RWPE1 (cell line): Measurements from ENCODE around the gene LYZL1.

Source experiments
- CTCF ChIA-PET: fragments of 350-600 bp; sonication (Branson Sonifier 250); formaldehyde crosslinking; extraction: SDS; loops from one replicate; lab custom pipeline; 2021; lab: Yijun Ruan, JAX
- POLR2A ChIA-PET: fragments of 400-600 bp; formaldehyde crosslinking; extraction: SDS; loops from one replicate; lab custom pipeline; 2020; ENCODE audit warnings: antibody characterized with exemption; ENCODE audit not compliant: low non-redundant PET; lab: Yijun Ruan, JAX
- DNase-seq: peaks from one replicate; pipeline ENCODE4 v3.0.0; 2012; ENCODE audit warnings: low spot score
- H3K27ac ChIP-seq: fragments of 450-650 bp; 2 replicates; pipeline ENCODE4 v1.5.1; 2017
- TF ChIP-seq, protein P1 (sequence below): fragments of 450-650 bp; conservative IDR thresholded peaks from 2 replicates; pipeline ENCODE4 v1.5.1; 2017; ENCODE audit warnings: low read depth, mild to moderate bottlenecking

Gene LYZL1

GRCh38 chr10:29321656-29322055, 32.8 kb downstream of the LYZL1 start:
- H3K27ac ChIP-seq = no peak overlapping the region
- DNase-seq = no peak
- ChIA-PET POLR2A (interaction anchor here (0.6 kb wide), 1 partner anchor 87 kb away, joined by 3 read pairs; no protein-coding TSS in a partner anchor), CTCF (no interaction called here)
- TF ChIP-seq, protein P1, sequence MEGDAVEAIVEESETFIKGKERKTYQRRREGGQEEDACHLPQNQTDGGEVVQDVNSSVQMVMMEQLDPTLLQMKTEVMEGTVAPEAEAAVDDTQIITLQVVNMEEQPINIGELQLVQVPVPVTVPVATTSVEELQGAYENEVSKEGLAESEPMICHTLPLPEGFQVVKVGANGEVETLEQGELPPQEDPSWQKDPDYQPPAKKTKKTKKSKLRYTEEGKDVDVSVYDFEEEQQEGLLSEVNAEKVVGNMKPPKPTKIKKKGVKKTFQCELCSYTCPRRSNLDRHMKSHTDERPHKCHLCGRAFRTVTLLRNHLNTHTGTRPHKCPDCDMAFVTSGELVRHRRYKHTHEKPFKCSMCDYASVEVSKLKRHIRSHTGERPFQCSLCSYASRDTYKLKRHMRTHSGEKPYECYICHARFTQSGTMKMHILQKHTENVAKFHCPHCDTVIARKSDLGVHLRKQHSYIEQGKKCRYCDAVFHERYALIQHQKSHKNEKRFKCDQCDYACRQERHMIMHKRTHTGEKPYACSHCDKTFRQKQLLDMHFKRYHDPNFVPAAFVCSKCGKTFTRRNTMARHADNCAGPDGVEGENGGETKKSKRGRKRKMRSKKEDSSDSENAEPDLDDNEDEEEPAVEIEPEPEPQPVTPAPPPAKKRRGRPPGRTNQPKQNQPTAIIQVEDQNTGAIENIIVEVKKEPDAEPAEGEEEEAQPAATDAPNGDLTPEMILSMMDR = no peak

GRCh38 chr10:29322918-29323317, 34.0 kb downstream of the LYZL1 start:
- TF ChIP-seq, protein P1 = no peak
- no peak for DNase-seq
- ChIA-PET CTCF (interaction anchor here (0.6 kb wide), 1 partner anchor 18 kb away, joined by 3 read pairs; no protein-coding TSS in a partner anchor), POLR2A (no interaction called here)
- no peak overlapping the region for H3K27ac ChIP-seq

GRCh38 chr10:29323367-29323766, 34.5 kb downstream of the LYZL1 start:
- ChIA-PET POLR2A (no interaction called here), CTCF (no interaction called here)
- TF ChIP-seq, protein P1 = no peak
- no peak for DNase-seq
- no peak overlapping the region for H3K27ac ChIP-seq

GRCh38 chr10:29324220-29324841, 35.5 kb downstream of the LYZL1 start:
- CTCF ChIA-PET = interaction anchor here (1.3 kb wide), 1 partner anchor 20 kb away, joined by 5 read pairs; no protein-coding TSS in a partner anchor
- TF ChIP-seq, protein P1 = no peak
- H3K27ac ChIP-seq = no peak overlapping the region
- DNase-seq = no peak
- POLR2A ChIA-PET = no interaction called here

DNA sequence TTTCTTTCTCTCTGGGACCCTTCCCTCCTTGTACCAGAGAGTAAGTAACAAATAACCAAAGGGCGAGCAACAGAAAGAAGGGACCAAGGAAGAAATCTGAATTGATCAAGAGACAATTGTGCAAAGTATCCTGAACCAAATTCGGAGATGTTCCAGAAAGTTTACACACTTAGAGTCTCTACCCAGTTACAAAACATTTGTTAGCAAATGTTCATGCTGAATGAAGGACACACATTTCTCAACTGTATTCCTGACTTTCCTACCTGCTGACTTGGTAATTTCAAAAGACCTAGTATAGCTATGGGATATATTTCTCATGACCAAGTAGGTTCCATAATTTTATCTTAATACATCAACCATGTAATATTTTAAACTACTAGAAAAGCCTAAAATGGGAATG, 37.4 kb downstream of the LYZL1 start:
- no peak for DNase-seq
- POLR2A ChIA-PET = no interaction called here
- CTCF ChIA-PET = interaction anchor here (0.6 kb wide), 1 partner anchor 176 kb away, joined by 3 read pairs; no protein-coding TSS in a partner anchor
- H3K27ac ChIP-seq = no peak overlapping the region
- TF ChIP-seq, protein P1 = no peak

- TF ChIP-seq, protein P1 = no peak
- POLR2A ChIA-PET = no interaction called here
These were observed 38.2 kb downstream of the LYZL1 start for GRCh38 chr10:29326886-29327745.

More at GRCh38 chr10:29326886-29327745, 38.2 kb downstream of the LYZL1 start:
- no peak for DNase-seq
- CTCF ChIA-PET = interaction anchor here (0.6 kb wide), 1 partner anchor 175 kb away, joined by 3 read pairs; no protein-coding TSS in a partner anchor
- no peak overlapping the region for H3K27ac ChIP-seq
